DND-41 (cell line): ENCODE measurements around the gene CEBPG.

Source experiments
- ATAC-seq: fragments of 200-7000 bp; cut with Tn5 transposase; 3 replicates; pipeline ENCODE4 v1.9.1; 2021; ENCODE audit warnings: low read depth; ENCODE audit not compliant: insufficient read depth
- DNase-seq: peaks from one replicate; pipeline ENCODE4 v3.0.0-alpha.2; 2020
- H2AFZ ChIP-seq: 2 replicates; pipeline ENCODE4 v1.6.0; 2012; ENCODE audit warnings: low read depth, low read length
- H3K27ac ChIP-seq: 2 replicates; pipeline ENCODE4 v1.5.1; 2012; ENCODE audit warnings: low read length, inconsistent platforms
- H3K27me3 ChIP-seq: fragments of 200-600 bp; sonication (generic); 2 replicates; pipeline ENCODE4 v1.6.0; 2012; ENCODE audit warnings: low read length, mild to moderate bottlenecking, inconsistent platforms; ENCODE audit not compliant: insufficient read depth, poor library complexity
- H3K36me3 ChIP-seq: 2 replicates; pipeline ENCODE4 v1.5.1; 2012; ENCODE audit warnings: low read length, inconsistent platforms; ENCODE audit not compliant: insufficient read depth
- H3K4me1 ChIP-seq: 2 replicates; pipeline ENCODE4 v1.5.1; 2012; ENCODE audit warnings: mild to moderate bottlenecking, low read length; ENCODE audit not compliant: insufficient read depth
- H3K4me2 ChIP-seq: 2 replicates; pipeline ENCODE4 v1.6.0; 2012; ENCODE audit warnings: mild to moderate bottlenecking, moderate library complexity, low read length, inconsistent platforms; ENCODE audit not compliant: insufficient read depth
- H3K4me3 ChIP-seq, 2 experiments: fragments of 200-600 bp in 1 of 2; shearing (Covaris generic) in 1 of 2; 2 replicates each; pipeline ENCODE4 v1.5.1; 2012 to 2016; ENCODE audit warnings: inconsistent platforms in 2 of 2, low read length in 2 of 2, mild to moderate bottlenecking in 2 of 2, low read depth in 1 of 2, moderate library complexity in 1 of 2
- H3K79me2 ChIP-seq: 2 replicates; pipeline ENCODE4 v1.6.0; 2012; ENCODE audit warnings: low read length, inconsistent platforms; ENCODE audit not compliant: insufficient read depth
- H3K9ac ChIP-seq: 2 replicates; pipeline ENCODE4 v1.6.0; 2012; ENCODE audit warnings: low read depth, mild to moderate bottlenecking, inconsistent platforms, low read length, moderate library complexity
- H3K9me3 ChIP-seq: 2 replicates; pipeline ENCODE4 v1.5.1; 2012; ENCODE audit warnings: low read length, moderate library complexity, mild to moderate bottlenecking, inconsistent platforms; ENCODE audit not compliant: insufficient read depth, severe bottlenecking
- H4K20me1 ChIP-seq: 2 replicates; pipeline ENCODE4 v1.6.0; 2012; ENCODE audit warnings: low read length; ENCODE audit not compliant: insufficient read depth
- EZH2 ChIP-seq: IDR thresholded peaks from 3 replicates; pipeline ENCODE4 v1.6.1; 2012; ENCODE audit warnings: borderline replicate concordance, low read depth, mild to moderate bottlenecking, moderate library complexity, low read length, inconsistent platforms; ENCODE audit not compliant: severe bottlenecking
- TF ChIP-seq, protein P1 (sequence below): IDR thresholded peaks from 2 replicates; pipeline ENCODE4 v1.5.1; 2012; ENCODE audit warnings: borderline replicate concordance, low read length, moderate library complexity, mild to moderate bottlenecking; ENCODE audit not compliant: poor library complexity, severe bottlenecking; ENCODE audit errors: extremely low read depth

CEBPG gene

DNA sequence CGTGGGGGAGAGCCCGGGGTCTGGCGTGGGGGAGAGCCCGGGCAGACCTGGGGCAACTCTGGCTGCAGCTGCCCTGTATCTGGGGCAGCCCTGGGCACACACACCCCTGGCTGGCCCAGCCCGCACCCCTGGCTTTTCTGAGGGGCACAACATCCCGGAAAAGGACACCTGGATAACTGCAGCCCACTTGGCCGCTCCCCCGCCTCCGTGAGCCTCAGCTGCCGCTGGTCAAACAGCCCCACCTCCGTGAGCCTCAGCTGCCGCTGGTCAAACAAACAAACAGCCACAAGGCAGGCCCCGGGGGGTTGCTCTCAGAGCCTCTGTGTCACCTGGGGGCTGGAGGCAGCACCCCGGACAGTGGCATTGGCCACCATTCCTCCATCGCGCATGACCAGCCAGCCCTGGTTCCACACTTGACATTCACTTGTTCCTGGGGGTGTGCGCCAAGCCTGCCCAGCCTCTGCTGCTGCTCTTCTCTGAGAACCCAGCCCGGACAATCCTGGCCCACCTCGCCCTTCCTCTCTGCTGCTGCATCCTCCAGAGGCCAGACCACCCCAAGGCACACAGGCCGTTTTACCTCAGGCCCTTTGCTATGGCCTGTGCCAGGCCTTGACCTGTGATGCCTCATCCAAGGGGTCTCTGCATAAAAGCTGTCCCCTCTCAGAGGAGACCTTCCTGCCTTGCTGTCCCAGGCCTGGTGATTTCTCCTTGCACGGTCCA is 19.9 kb downstream of the CEBPG start:
- H3K27me3 ChIP-seq, result no peaks in the 10 kb centered on the region
- H3K4me2 ChIP-seq, result no peak overlapping the region
- no peak overlapping the region for H2AFZ ChIP-seq
- H3K4me3 ChIP-seq, result no peak overlapping the region
- H3K36me3 ChIP-seq, result peaks cover 8% of the 10 kb centered on the region; the same call in 1 of the 2 replicates
- no peaks in the 10 kb centered on the region for H3K9me3 ChIP-seq
- H4K20me1 ChIP-seq, result peaks cover 60% of the 10 kb centered on the region
- DNase-seq (no peak), ATAC-seq (no peak)
- TF ChIP-seq, protein P1, sequence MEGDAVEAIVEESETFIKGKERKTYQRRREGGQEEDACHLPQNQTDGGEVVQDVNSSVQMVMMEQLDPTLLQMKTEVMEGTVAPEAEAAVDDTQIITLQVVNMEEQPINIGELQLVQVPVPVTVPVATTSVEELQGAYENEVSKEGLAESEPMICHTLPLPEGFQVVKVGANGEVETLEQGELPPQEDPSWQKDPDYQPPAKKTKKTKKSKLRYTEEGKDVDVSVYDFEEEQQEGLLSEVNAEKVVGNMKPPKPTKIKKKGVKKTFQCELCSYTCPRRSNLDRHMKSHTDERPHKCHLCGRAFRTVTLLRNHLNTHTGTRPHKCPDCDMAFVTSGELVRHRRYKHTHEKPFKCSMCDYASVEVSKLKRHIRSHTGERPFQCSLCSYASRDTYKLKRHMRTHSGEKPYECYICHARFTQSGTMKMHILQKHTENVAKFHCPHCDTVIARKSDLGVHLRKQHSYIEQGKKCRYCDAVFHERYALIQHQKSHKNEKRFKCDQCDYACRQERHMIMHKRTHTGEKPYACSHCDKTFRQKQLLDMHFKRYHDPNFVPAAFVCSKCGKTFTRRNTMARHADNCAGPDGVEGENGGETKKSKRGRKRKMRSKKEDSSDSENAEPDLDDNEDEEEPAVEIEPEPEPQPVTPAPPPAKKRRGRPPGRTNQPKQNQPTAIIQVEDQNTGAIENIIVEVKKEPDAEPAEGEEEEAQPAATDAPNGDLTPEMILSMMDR, result no peak
- TF ChIP-seq EZH2, result no peak
- H3K27ac ChIP-seq, result no peak overlapping the region
- peaks cover 9% of the 10 kb centered on the region; the same call in 1 of the 2 replicates for H3K79me2 ChIP-seq
- H3K4me1 ChIP-seq, result no peaks in the 10 kb centered on the region
- H3K9ac ChIP-seq, result no peak overlapping the region

DNA sequence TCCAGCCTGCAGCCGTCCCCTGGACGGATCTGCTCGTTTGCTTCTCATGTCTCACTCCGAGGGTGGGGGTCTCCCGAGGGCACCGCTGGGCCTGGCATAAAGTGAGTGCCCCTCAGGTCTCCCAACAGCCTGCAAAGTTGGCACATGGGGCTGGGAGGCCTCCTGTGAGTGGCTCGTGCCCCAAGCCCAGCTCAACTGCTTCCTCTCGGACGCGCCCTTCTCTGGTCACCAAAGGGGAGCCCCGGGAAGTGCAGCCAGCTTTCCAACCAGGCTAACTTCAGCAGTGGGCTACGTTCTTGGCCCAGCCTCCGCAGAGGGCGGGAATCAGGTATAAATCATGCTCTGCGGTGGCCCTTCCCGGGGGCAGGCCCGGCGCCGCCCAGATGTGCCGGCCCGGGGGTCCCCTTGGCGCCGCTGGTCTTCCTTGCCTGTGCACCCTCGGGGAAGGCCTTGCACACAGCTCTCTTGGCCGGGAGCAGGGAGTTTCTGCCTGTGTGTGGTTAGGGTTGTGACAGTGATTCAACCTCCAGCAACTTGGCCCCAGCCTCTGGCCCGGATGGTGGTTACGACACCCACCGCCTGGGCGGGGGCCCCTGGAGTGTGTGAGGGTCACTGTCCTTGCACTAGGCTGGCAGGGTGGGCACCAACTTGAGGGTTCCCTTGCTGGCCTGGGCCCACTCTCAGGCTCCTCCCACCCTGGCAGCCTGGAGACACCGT is 20.7 kb downstream of the CEBPG start:
- Histone ChIP-seq H3K9ac (no peak overlapping the region), H3K36me3 (peaks cover 1% of the 10 kb centered on the region; the same call in 1 of the 2 replicates), H3K4me1 (no peaks in the 10 kb centered on the region), H3K27ac (no peak overlapping the region), H3K4me2 (no peak overlapping the region), H3K4me3 (no peak overlapping the region), H3K27me3 (no peaks in the 10 kb centered on the region), H3K79me2 (0 out of 2 replicates have a peak, but pooled peaks cover 5% of the 10 kb centered on the region), H4K20me1 (peaks cover 53% of the 10 kb centered on the region), H2AFZ (no peak overlapping the region), H3K9me3 (no peaks in the 10 kb centered on the region)
- ATAC-seq, result no peak
- TF ChIP-seq EZH2, result no peak
- TF ChIP-seq, protein P1, result no peak
- DNase-seq, result no peak

DNA sequence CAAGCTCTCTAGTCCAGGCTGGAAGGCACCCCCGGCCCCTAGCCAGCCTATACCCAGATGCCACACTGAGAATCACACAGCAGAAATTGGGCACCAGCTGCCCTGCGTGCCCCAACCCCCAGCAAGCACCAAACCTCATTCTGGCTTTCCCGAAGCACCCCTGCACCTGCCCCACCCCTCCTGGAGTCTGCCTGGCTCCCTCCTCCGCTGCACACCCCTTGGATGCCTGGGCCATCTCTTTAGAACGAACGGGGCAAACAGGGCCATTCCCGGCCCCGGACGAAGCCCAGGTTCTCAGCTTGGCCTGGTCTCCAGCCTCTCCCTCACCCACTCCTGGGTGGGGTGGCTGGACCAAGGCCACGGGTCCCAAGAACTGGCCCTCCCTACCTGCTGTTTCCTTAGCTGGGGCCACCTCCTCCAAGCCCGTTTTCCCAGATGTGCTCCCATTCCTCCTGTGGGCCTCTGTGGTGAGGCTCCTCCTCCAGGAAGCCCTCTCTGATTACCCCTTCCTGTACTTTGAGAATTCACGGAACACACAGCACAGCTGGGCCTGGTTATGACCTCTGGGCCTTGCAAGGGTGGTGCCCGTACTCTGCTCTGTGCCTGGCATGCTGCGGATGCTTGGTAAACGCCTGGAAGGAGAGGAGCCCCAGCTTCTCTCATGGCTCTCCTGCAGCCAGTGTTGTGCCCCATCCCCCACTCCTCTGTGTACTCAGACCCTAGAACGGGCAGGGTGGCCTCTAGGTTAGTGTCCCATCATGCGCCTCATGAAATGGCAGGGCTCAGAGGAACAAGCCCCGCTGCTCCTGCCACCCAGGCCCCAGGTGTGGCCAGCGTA is 21.4 kb downstream of the CEBPG start:
- no peak overlapping the region for H3K27ac ChIP-seq
- H2AFZ ChIP-seq, result no peak overlapping the region
- DNase-seq (no peak), ATAC-seq (no peak)
- no peaks in the 10 kb centered on the region for H3K27me3 ChIP-seq
- H3K4me2 ChIP-seq, result no peak overlapping the region
- no peaks in the 10 kb centered on the region for H3K4me1 ChIP-seq
- peaks cover 50% of the 10 kb centered on the region for H4K20me1 ChIP-seq
- no peaks in the 10 kb centered on the region for H3K36me3 ChIP-seq
- TF ChIP-seq, protein P1, result no peak
- TF ChIP-seq EZH2, result no peak
- no peak overlapping the region for H3K9ac ChIP-seq
- no peak overlapping the region for H3K4me3 ChIP-seq
- H3K79me2 ChIP-seq, result 0 out of 2 replicates have a peak, but pooled peaks cover 5% of the 10 kb centered on the region
- no peaks in the 10 kb centered on the region for H3K9me3 ChIP-seq
